HUES64 (cell line): Measurements from ENCODE around the gene ADRA2B.

Experiments used
- H3K27ac ChIP-seq: 2 replicates; pipeline ENCODE4 v1.7.0; 2013; ENCODE audit warnings: low read depth, low read length, inconsistent platforms
- H3K27me3 ChIP-seq: 2 replicates; pipeline ENCODE4 v1.6.1; 2013; ENCODE audit warnings: mild to moderate bottlenecking, low read length; ENCODE audit not compliant: insufficient read depth
- H3K36me3 ChIP-seq: 2 replicates; pipeline ENCODE4 v1.6.1; 2013; ENCODE audit warnings: mild to moderate bottlenecking, low read length; ENCODE audit not compliant: insufficient read depth
- H3K4me1 ChIP-seq: 2 replicates; pipeline ENCODE4 v1.6.1; 2013; ENCODE audit warnings: mild to moderate bottlenecking, low read length, moderate library complexity; ENCODE audit not compliant: insufficient read depth
- H3K4me3 ChIP-seq: 2 replicates; pipeline ENCODE4 v1.5.1; 2013; ENCODE audit warnings: mild to moderate bottlenecking, low read length, moderate library complexity
- H3K9ac ChIP-seq: 2 replicates; pipeline ENCODE4 v1.6.1; 2013; ENCODE audit warnings: mild to moderate bottlenecking, low read depth, low read length
- H3K9me3 ChIP-seq: 2 replicates; pipeline ENCODE4 v1.6.1; 2013; ENCODE audit warnings: low read depth, low read length; ENCODE audit not compliant: insufficient read depth
- WGBS: fragments of 150-250, 120-280 bp; methylation state at CpG from one replicate; pipeline ENCODE4 v1.1.7; 2013; ENCODE audit warnings: missing lambda C conversion rate; 5-methylcytosine and 5-hydroxymethylcytosine counted together

Gene ADRA2B

DNA sequence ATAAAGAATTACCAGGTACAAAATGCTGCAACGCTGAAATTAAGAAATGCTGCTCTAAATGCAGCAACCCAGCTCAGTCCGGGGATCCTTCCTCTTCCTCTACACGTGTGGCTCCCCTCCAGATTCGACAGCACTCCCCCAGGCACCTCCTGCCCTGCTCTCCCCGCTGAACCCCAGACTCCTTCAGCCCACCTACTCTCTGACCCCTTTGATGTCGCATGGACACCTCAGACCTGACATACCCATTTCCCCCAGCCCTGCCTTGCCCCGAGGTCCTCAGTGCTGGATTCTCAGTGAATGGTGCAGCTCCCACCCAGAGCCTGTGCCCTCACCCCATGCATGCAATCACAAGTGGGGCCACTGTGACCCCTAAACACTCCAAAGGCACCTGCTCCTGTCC lies 4.6 kb upstream of the ADRA2B start:
- Histone ChIP-seq H3K4me1 (peaks cover 7% of the 10 kb centered on the region; the same call in 1 of the 2 replicates), H3K27ac (no peak overlapping the region), H3K9me3 (no peaks in the 10 kb centered on the region), H3K27me3 (peaks cover 32% of the 10 kb centered on the region), H3K9ac (no peak overlapping the region), H3K4me3 (no peak overlapping the region), H3K36me3 (no peaks in the 10 kb centered on the region)
- 85% methylated on average over 7 of the region's 7 CpGs for WGBS

DNA sequence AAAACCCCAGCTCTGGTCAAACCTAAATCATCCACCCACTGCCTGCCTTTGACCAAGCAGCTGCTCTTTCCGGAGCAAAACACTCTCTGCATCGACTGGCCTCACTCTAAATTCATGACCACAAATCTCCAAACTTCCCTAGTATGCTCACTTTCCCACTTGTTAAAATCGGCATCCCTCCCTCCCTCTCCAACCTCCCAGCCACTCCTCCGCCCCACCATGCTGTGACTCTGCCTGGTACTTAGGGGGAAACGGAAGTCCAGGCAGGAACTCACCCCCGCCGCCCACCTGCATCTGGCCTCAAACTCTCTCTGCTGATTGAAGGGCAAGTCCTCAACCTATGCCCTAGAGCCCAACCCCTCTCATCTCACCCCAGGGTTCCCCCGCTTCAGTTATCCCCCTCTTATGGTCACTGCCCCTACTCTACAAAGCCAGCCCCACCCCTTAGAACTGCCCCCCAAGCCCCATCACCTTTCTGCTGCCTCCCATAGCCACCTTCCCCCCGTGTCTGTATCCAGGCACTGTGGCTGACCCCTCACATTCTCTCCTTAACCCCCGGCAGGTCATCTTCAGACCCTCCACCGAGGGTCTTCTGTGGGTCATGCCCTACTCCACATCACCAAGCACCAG lies 3.8 kb upstream of the ADRA2B start:
- no peaks in the 10 kb centered on the region for H3K36me3 ChIP-seq
- H3K9me3 ChIP-seq, result no peaks in the 10 kb centered on the region
- H3K27ac ChIP-seq, result no peak overlapping the region
- H3K27me3 ChIP-seq, result peaks cover 40% of the 10 kb centered on the region
- no peak overlapping the region for H3K9ac ChIP-seq
- H3K4me1 ChIP-seq, result peaks cover 7% of the 10 kb centered on the region; the same call in 1 of the 2 replicates
- H3K4me3 ChIP-seq, result no peak overlapping the region
- 61% methylated on average over 11 of the region's 11 CpGs for WGBS

DNA sequence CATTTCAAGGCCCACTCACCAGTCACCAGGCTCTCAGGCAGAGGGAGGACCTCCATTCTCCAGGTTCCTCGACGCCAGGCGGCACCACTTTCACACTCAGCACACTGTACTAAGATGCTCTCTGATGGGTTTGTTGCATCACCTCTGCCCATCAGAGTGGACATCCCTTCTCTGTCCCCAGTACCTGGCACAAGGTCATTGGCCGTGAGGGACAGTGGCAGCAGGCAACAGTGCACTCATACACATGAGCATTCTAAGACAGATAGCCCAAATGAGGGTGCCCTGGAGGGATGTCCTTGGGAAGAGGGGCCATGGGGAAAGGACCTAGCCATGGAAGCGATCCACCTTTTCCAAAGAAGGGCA lies 3.0 kb upstream of the ADRA2B start:
- H3K27me3 ChIP-seq, result peaks cover 46% of the 10 kb centered on the region
- no peaks in the 10 kb centered on the region for H3K36me3 ChIP-seq
- no peak overlapping the region for H3K27ac ChIP-seq
- no peak overlapping the region for H3K9ac ChIP-seq
- H3K9me3 ChIP-seq, result no peaks in the 10 kb centered on the region
- 89% methylated on average over 5 of the region's 5 CpGs for WGBS
- H3K4me1 ChIP-seq, result peaks cover 7% of the 10 kb centered on the region; the same call in 1 of the 2 replicates
- no peak overlapping the region for H3K4me3 ChIP-seq

DNA sequence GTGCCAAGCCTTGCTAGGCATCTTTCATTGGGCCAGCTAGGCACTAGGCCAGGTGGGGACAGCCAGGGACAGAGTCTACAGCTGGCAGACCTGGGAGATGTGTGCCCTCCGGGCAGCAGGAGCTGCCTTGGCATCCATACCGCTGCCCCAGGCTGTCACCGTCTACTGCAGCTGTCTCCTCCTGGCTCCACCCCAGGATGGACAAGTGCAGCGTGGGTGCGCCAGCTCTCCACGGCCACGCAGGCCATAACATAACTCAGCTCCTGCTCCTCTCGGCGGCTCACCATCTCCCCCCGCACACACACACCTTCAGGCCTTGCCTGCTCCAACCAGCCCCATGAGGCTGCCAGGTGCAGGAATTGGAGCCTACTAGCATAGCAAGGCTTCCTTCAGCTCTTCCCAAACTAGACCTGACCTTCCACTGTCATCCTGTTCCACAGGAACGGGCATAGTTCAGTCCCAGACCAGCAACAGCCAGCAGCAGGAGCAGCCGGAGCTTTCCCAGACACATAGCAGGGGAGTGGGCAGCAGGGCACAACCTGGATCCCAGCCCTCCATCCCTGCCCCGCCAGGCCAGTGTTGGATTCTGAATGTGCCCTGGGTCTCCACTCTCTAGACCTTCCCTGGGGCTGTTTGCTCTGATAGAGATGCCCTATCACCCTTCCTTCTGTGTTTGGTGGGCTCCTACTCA lies 2.5 kb upstream of the ADRA2B start:
- Histone ChIP-seq H3K9me3 (no peaks in the 10 kb centered on the region), H3K9ac (no peak overlapping the region), H3K27me3 (peaks cover 46% of the 10 kb centered on the region), H3K4me3 (no peak overlapping the region), H3K4me1 (peaks cover 7% of the 10 kb centered on the region; the same call in 1 of the 2 replicates), H3K36me3 (no peaks in the 10 kb centered on the region), H3K27ac (no peak overlapping the region)
- WGBS, result 93% methylated on average over 13 of the region's 13 CpGs

DNA sequence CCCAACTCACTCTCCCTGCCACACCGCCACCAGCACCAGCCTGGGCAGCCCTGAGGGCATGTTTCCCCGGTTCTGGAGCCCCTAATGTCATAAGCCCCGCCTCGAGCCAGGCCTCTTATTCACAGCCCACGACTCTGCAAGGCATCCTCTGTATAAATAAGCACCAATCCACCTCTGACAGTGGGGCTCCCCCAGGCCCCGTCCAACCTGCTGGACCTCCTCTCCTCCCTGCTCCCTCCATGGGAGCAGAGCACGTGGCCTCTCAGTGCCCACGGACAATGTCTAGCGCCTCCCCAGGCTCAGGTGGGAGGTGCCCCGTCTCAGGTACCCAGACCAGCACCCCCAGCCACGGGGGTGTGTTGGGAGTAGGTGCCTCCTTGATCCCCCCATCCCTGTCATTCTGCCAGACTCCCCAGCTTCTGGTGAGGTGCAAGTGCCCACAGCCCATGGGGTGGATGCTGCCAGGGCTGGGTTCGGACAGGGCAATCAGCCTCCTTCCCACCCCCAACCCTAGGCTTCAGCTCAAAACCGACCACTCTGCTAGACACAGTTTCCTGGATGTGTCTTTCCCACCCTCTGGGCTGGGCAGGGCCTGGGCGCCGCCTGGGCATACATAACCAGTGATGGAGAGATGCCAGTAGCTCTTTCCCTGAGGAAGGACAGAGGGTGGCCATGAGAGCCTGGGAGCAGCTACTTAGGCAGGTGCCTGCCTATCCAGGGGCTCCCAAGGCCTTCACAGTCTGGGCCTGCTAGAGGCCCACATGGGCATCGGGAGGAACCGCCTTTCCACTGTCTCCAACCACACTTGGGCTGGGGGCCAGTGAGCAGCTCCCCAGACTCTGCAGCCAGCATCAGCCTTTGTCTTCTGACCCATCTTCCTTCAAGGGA lies 1.6 kb upstream of the ADRA2B start:
- Histone ChIP-seq H3K4me1 (peaks cover 7% of the 10 kb centered on the region; the same call in 1 of the 2 replicates), H3K27me3 (peaks cover 46% of the 10 kb centered on the region)
- 53% methylated on average over 17 of the region's 17 CpGs for WGBS

DNA sequence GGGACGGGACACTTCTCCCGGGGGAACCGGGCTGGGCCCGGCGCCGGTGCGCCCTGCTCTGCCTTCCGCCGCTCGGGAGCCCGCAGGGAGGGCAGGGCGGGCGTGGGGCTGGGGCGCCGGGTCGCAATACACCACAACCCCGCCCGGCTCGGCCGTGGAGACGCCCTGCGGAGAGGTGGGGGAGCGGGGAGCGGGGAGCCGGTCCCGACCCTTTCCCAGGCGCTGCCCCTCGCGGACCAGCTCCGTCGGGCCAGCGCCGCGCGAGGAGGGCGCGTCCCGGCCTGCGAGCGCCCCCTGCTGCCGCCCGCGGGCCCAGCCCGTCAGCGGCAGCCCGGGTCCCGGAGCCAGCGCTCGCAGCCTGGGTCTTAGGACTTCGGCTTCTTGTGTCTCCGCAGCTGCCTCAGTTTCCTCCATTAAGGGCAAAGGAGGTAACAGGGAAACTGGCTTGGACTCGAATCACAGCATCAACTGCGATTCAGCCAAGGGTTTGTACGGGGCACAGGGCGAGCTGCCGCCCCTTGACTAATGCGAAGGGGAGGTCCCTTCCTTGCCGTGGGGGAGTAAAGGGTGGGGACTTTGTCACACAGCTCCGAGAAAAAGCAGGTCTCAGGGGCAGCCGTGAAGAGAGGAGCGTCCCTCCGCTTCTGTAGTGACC lies 635 bp upstream of the ADRA2B start:
- Histone ChIP-seq H3K9me3 (no peaks in the 10 kb centered on the region), H3K36me3 (no peaks in the 10 kb centered on the region), H3K4me3 (peak overlapping the region; percentile 65), H3K9ac (peak overlapping the region; percentile 53; the same call in 1 of the 2 replicates), H3K4me1 (peaks cover 7% of the 10 kb centered on the region; the same call in 1 of the 2 replicates), H3K27ac (no peak overlapping the region), H3K27me3 (peaks cover 46% of the 10 kb centered on the region)
- 3% methylated on average over 61 of the region's 62 CpGs for WGBS

More for the DNA sequence above, 1.6 kb upstream of the ADRA2B start:
- H3K9me3 ChIP-seq, result no peaks in the 10 kb centered on the region
- peak overlapping the region; percentile 65; the same call in 1 of the 2 replicates for H3K4me3 ChIP-seq
- H3K9ac ChIP-seq, result no peak overlapping the region
- no peaks in the 10 kb centered on the region for H3K36me3 ChIP-seq
- no peak overlapping the region for H3K27ac ChIP-seq

- H3K4me1 ChIP-seq, result peaks cover 7% of the 10 kb centered on the region; the same call in 1 of the 2 replicates
- no peak overlapping the region for H3K27ac ChIP-seq
- no peaks in the 10 kb centered on the region for H3K9me3 ChIP-seq
- peak overlapping the region; percentile 65 for H3K4me3 ChIP-seq
- peaks cover 46% of the 10 kb centered on the region for H3K27me3 ChIP-seq
- H3K9ac ChIP-seq, result peak overlapping the region; percentile 66
- 59% methylated on average over 77 of the region's 77 CpGs for WGBS
- no peaks in the 10 kb centered on the region for H3K36me3 ChIP-seq
Measured at GRCh38 chr2:96115631-96116423, 544 bp downstream of the ADRA2B start.

GRCh38 chr2:96114903-96115581 lies 1.3 kb downstream of the ADRA2B start:
- no peak overlapping the region for H3K9ac ChIP-seq
- 93% methylated on average over 24 of the region's 24 CpGs for WGBS
- peaks cover 7% of the 10 kb centered on the region; the same call in 1 of the 2 replicates for H3K4me1 ChIP-seq
- H3K27ac ChIP-seq, result no peak overlapping the region
- H3K4me3 ChIP-seq, result no peak overlapping the region
- H3K36me3 ChIP-seq, result no peaks in the 10 kb centered on the region
- no peaks in the 10 kb centered on the region for H3K9me3 ChIP-seq
- peaks cover 46% of the 10 kb centered on the region for H3K27me3 ChIP-seq

- Histone ChIP-seq H3K9ac (no peak overlapping the region), H3K4me3 (no peak overlapping the region), H3K4me1 (peaks cover 8% of the 10 kb centered on the region; the same call in 1 of the 2 replicates), H3K9me3 (no peaks in the 10 kb centered on the region), H3K27ac (no peak overlapping the region), H3K27me3 (peaks cover 41% of the 10 kb centered on the region), H3K36me3 (no peaks in the 10 kb centered on the region)
- WGBS, result 96% methylated on average over 13 of the region's 13 CpGs
Measured at GRCh38 chr2:96114546-96114902, 1.8 kb downstream of the ADRA2B start.

DNA sequence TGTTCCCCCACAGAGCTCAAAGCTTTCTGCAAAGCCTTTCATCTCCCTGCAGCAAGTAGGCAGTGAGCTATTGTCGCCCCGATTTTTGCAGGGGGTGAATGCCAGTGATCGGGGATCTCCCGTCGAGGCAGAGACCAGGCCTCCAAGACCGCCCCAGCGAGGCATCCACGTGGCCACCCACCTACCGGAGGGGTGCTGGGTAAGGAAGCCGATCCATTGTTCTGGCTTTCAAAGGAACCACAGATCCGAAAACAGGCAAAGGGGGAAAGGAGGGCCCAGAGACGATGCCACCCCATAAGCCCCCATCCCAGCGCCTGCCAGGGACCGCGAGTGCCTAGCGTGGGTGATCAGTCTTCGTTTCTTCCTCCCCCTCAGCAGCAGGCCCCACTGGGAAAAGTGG lies 2.4 kb downstream of the ADRA2B start:
- peaks cover 14% of the 10 kb centered on the region for H3K4me1 ChIP-seq

More for the DNA sequence above, 2.4 kb downstream of the ADRA2B start:
- Histone ChIP-seq H3K4me3 (no peak overlapping the region), H3K9me3 (no peaks in the 10 kb centered on the region), H3K27me3 (peaks cover 37% of the 10 kb centered on the region), H3K36me3 (no peaks in the 10 kb centered on the region), H3K9ac (no peak overlapping the region), H3K27ac (no peak overlapping the region)
- WGBS, result 89% methylated on average over 17 of the region's 17 CpGs
